HT-29 (cell line): ENCODE measurements around the gene MOB3A. TPM values are rescaled to one million over a fixed set of nuclear protein-coding genes. Genes with fewer than 3 reads are reported as not detected.
"Not testable (repeated sequence)": the region's sequence is repeated elsewhere in the genome, so short reads cannot be mapped to it uniquely, and the experiment has no call there.

Experiments used
- DNase-seq: peaks from one replicate; pipeline ENCODE4 v3.0.0-alpha.2; 2015; ENCODE audit warnings: low spot score
- total RNA-seq: library from RNA; depleted of rRNA; stranded (reverse); fragments of >200 nt; shearing (Covaris generic); gene quantifications from 2 replicates; pipeline ENCODE4 v1.2.3, GENCODE V29; 2014

The MOB3A gene
- total RNA-seq, 1 experiment from 2014 or later, result 9.2 TPM

- no peak for DNase-seq
Observed at GRCh38 chr19:2108251-2109016, 12.3 kb upstream of the MOB3A start.

DNA sequence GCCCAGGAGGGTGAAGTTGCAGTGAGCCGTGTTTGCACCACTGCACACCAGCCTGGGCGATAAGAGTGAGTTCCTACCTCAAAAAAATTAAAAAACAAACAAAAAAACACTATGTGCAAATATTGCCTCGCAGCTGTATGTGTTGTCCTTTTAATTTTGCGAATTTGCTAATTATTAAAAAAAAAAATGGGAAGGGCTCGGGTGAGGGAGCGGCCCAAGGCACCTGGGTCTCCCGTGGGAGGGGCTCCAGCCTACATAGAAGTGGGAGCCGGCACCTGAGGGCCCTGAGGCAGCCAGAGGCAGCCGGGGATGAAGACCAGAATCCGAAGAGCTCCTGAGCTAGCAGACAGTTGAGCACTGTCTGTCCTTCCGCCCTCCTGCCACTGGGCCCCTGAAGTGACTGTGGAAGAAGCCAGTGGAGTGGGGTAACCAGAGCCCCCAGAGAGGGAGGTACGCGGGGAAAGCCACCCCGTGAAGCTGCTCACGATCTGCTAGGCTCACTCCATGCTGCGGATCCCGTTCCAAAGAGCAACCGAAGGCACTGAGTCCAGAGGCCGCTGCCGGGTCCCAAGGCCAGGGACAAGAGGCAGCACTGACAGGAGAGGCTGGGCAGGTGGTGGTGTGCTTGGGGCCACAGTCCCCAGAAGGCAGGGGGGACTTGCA lies 7.0 kb upstream of the MOB3A start:
- no peak for DNase-seq

GRCh38 chr19:2101417-2102335 lies 5.5 kb upstream of the MOB3A start:
- DNase-seq, result no peak

DNA sequence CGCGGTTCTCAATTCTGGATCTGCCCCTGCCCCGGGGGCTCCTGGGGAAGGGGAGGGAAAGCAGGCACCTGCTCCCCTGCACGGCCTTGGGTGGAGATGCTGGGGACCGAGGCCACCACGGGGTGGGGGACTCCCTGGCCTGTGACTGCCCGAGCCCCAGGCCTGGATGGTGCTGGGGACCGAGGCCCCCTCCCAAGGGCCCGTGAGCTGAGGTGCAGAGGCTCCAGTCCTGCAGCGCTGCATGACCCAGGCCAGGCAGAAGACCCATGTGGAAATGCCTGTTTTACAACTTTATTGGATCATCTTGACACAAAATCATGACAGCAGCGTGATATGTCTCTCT lies 4.6 kb upstream of the MOB3A start:
- DNase-seq, result no peak

DNA sequence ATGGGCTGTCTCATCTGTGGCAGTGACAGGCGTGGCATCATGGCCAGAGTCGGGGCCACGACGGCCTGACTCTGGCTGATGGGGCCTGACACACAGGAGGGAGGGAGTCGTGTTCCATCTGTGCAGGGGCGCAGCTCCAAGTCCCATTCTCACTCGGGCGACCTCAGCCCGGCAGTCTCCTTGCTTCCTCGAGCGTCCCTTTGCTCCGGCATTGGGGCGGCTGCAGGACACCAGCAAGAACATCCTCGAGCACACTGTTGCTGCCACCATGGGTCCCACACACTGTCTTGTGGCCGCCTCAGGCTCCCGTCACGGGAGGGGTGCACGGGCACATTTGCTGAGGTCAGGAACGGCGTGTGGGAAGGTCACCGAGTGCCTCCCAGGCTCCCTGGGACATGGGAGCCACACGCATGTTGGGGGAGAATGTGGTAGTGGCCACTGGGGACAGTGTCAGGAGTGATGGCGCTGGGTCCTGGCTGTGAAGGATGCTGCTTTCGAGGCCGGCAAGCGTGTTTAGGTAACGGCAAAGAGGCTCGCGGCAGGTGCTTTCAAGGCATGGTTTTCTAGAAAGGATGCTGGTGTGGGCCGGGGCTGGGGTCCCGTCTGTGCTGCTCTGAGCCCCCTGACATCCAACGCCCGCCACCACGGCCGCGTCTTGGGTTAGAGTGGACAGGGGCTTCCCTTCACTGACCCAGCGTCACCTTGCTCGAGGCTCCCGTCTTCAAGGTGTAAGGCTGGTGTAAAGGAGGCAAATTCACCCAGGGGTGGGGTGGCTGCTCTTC lies 4.0 kb upstream of the MOB3A start:
- DNase-seq, result no peak

DNA sequence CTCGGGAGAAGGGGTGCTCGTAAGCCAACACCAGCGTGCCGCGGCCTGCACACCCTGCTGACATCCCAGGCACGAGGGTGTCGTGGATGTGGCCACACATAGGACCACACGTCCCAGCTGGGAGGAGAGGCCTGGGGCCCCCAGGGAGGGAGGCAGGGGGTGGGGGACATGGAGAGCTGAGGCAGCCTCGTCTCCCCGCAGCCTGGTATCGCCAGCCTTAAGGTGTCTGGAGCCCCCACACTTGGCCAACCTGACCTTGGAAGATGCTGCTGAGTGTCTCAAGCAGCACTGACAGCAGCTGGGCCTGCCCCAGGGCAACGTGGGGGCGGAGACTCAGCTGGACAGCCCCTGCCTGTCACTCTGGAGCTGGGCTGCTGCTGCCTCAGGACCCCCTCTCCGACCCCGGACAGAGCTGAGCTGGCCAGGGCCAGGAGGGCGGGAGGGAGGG lies 3.0 kb upstream of the MOB3A start:
- DNase-seq, result no peak

- no peak for DNase-seq
Observed at GRCh38 chr19:2097886-2098327, 1.8 kb upstream of the MOB3A start.

- peak; percentile 4 for DNase-seq
Observed at GRCh38 chr19:2097203-2097885, 1.2 kb upstream of the MOB3A start.

DNA sequence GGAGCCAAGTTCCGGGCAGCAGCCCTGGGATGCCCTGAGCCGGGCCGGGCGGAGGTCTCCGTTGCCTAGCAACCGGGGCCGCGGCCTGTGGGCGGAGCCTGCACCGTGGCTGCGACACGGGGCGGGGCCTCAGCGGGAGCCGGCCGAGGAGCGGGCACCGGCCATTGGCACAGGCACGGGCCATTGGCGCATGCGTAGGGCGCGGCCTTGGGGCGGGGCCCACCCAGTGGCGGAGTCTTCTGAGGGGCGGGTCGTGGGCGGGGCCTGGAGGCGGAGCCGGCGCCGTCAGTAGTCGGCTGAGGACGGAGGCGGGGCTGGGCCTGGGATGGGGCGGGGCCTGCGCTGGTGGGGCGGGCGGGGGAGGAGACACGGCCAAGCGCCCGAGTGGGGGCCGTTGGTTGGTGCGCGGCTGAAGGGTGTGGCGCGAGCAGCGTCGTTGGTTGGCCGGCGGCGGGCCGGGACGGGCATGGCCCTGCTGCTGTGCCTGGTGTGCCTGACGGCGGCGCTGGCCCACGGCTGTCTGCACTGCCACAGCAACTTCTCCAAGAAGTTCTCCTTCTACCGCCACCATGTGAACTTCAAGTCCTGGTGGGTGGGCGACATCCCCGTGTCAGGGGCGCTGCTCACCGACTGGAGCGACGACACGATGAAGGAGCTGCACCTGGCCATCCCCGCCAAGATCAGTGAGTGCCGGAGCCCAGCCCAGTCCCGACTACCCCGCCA lies 515 bp upstream of the MOB3A start, which contains the start of gene IZUMO4:
IZUMO4 (plus strand) TSS at position 436 of the 723 bp plus-strand sequence; CDS start at position 467, 31 bp downstream.
- peak; percentile 94 for DNase-seq

DNA sequence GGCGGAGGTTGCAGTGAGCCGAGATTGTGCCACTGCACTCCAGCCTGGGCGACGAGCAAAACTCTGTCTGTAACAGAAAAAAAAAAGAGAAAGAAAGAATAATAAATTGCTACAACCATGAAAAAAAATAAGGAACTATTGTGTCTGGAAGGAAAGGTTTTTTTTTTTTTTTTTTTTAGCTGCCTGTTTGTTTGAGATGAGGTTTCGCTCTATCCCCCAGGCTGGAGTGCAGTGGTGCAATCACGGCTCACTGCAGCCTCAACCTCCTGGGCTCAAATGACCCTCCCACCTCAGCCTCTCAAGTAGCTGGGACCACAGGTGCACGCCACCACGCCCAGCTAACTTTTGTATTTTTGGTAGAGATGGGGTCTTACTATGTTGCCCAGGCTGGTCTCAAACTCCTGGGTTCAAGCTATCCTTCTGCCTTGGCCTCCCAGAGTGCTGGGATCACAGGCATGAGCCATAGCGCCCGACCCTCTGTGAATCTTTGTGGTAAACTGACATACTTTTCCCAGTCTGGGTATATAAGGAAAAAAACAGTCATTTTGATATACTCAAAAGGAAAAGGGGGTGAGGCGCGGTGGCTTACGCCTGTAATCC lies 4.1 kb downstream of the MOB3A start:
- DNase-seq, result not testable (repeated sequence)

GRCh38 chr19:2089727-2090053 lies 6.4 kb downstream of the MOB3A start:
- no peak for DNase-seq

DNA sequence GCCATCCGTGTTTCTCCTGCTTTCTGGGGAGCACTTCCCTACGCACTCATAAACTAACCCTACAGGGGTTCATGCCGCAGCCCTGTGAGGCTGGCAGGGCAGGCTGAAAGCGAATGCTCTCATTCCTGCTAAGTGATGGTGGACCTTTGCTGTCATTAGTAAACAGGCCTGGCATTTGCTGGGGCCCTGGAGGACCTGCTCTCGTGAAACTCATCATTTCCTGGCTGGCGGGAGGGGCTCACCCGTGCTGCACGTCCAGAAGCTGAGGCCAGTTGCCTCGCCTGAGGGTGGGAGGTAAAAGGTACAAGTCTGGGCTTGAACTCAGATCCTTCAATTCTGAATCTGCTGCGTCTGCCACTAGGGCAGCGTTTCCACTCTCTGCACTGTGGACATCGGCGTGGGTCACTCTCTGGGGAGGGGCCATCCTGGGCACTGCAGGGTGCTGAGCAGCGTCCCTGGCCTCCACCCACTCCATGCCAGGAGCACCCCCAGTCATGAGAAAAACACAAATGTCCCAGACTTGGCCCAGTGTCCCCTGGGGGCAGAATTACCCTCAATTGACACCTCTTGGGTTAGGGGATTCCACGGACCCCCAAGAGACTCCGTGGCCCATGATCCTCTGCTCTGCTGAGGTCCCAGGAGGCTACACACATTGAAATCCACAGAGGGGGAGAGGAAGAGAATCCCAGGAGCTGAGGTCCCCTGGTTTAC lies 7.0 kb downstream of the MOB3A start:
- DNase-seq, result no peak

GRCh38 chr19:2087621-2088100 lies 8.5 kb downstream of the MOB3A start:
- no peak for DNase-seq

- DNase-seq, result not testable (repeated sequence)
Observed at GRCh38 chr19:2086695-2087620, 9.2 kb downstream of the MOB3A start.

DNA sequence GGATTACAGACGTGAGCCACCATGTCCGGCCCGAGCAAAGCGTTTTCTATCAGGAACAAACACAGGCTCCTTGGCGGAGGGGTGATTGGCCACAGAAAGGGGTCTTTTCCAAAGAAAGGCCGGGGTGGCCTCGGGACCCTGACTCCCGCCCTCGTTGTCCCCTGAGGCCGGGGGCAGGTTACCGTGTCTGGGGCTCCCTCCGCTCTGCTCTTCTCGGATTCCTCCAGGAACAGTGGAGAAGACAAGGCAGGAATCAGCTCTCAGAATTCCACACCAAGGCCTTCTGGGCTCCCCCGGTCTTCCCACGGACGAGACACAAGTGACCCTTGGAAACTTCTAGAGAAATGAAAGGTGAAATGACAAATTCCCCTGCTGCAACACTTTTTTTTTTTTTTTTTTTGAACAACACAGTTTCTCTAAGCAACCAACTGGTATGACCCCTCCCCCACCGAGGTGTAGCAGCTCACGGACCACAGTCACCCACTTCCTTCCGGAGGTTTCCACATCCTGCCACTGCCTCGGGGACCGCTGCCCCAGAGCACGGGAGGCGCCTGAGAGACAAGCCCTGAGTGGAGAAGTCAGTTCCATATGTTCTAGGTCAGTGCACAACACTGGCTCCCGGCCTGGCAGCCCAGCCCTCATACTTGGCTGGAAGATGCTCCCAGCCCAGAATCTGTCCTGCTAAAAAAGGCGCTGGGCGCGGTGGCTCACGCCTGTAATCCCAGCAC lies 11.0 kb downstream of the MOB3A start:
- DNase-seq, result no peak

GRCh38 chr19:2083174-2083854 lies 12.8 kb downstream of the MOB3A start:
- no peak for DNase-seq
